ENCODE results near the gene HCFC1.

Gene HCFC1

GRCh38 chrX:153973127-153974002, 1.7 kb upstream of the HCFC1 start:
- no peak for ATAC-seq
- peak; percentile 16 for DNase-seq

- peak; percentile 58 for ATAC-seq
- peak; percentile 87 for DNase-seq
Measured at GRCh38 chrX:153972368-153973126, 929 bp upstream of the HCFC1 start, which contains the start of gene TMEM187. Gene TMEM187, plus strand, starts transcription at chrX:153972754. Its CDS starts 9,309 bp downstream, at chrX:153982063.

GRCh38 chrX:153971124-153971449, 531 bp downstream of the HCFC1 start:
- ATAC-seq (peak; percentile 32), DNase-seq (peak; percentile 87)

- DNase-seq, result peak; percentile 40
- ATAC-seq, result no peak
Measured at GRCh38 chrX:153970357-153971123, 1.1 kb downstream of the HCFC1 start.

GRCh38 chrX:153969904-153970356, 1.7 kb downstream of the HCFC1 start:
- ATAC-seq (no peak), DNase-seq (no peak)

- ATAC-seq (no peak), DNase-seq (peak; percentile 10)
Measured at GRCh38 chrX:153969125-153969903, 2.3 kb downstream of the HCFC1 start.

- no peak for ATAC-seq
- DNase-seq, result peak; percentile 45
Measured at GRCh38 chrX:153968754-153969124, 2.9 kb downstream of the HCFC1 start.

GRCh38 chrX:153968255-153968654, 3.4 kb downstream of the HCFC1 start:
- ATAC-seq (no peak), DNase-seq (no peak)

GRCh38 chrX:153967536-153968224, 3.9 kb downstream of the HCFC1 start:
- ATAC-seq, result no peak

GRCh38 chrX:153966841-153967535, 4.6 kb downstream of the HCFC1 start:
- DNase-seq (peak; percentile 65), ATAC-seq (peak; percentile 35)

More at GRCh38 chrX:153967536-153968224, 3.9 kb downstream of the HCFC1 start:
- DNase-seq, result peak; percentile 26

GRCh38 chrX:153966283-153966688, 5.3 kb downstream of the HCFC1 start:
- DNase-seq (no peak), ATAC-seq (no peak)

- ATAC-seq (no peak), DNase-seq (no peak)
Measured at GRCh38 chrX:153965406-153965805, 6.2 kb downstream of the HCFC1 start.

- ATAC-seq, result no peak
- no peak for DNase-seq
Measured at GRCh38 chrX:153964105-153964504, 7.5 kb downstream of the HCFC1 start.

- DNase-seq (no peak), ATAC-seq (no peak)
Measured at GRCh38 chrX:153963546-153963945, 8.1 kb downstream of the HCFC1 start.

- no peak for ATAC-seq
- no peak for DNase-seq
Measured at GRCh38 chrX:153961292-153961691, 10.3 kb downstream of the HCFC1 start.

GRCh38 chrX:153960786-153961185, 10.8 kb downstream of the HCFC1 start:
- DNase-seq (no peak), ATAC-seq (no peak)

GRCh38 chrX:153960077-153960476, 11.5 kb downstream of the HCFC1 start:
- DNase-seq (no peak), ATAC-seq (no peak)

- no peak for ATAC-seq
- DNase-seq, result no peak
Measured at GRCh38 chrX:153959649-153960048, 12.0 kb downstream of the HCFC1 start.

- no peak for DNase-seq
- no peak for ATAC-seq
Measured at GRCh38 chrX:153958605-153959004, 13.0 kb downstream of the HCFC1 start.

GRCh38 chrX:153957224-153957623, 14.4 kb downstream of the HCFC1 start:
- DNase-seq (no peak), ATAC-seq (no peak)

Measured in stimulated activated naive CD8-positive, alpha-beta T cell treated with anti-CD3 and anti-CD28 coated beads, Interleukin-15, Interleukin-2, amounts not matched to agents 100 U/mL and 50 U/mL, for 24 hours (primary cell).